ENCODE results near the gene TXNDC5. TPM values are rescaled to one million over a fixed set of nuclear protein-coding genes. Genes with fewer than 3 reads are reported as not detected.

The TXNDC5 gene
- total and polyA plus RNA-seq, 9 of the 15 experiments (the other 6 are each of a cell fraction or from before 2014, with no cell fraction given) = 33.9 to 156 (median 137) TPM

DNA sequence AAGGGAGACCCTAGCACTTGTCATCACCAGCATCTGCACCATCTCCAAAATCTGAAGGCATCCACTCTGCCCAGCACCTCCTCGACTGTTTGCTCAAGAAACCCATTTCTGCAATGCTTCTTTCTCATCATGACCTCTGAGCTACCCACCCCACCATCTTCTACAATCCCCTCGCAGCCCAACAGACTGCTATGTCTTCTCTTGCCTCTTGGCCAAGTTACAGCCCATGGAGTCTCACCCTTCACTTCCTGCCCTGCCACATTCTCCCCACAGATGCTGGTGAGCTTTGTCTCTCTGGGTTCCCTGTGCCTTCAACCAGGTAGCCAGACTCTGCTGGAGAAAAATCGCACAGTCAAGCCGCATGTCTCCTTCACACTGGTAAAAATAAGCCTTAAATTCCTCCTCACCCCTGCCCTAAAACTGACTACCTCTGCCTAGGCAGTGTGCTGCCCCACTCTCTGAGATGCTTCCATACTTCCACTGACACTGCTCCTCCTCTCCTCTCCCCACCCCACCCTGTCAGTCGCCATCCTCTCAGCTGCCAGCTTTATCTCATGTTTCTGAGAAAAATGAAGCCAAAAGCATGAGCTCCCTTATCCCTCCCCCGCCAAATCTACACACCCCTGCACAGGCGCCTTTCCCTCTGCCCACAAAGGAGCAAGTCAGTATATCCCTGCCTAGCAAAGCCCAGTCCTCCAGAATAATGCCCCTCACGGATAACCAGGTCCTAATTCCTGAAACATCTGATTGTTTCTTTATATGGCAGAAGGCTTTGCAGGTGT, 2.3 kb upstream of the TXNDC5 start (continued):
- TF ChIP-seq, protein P1, sequence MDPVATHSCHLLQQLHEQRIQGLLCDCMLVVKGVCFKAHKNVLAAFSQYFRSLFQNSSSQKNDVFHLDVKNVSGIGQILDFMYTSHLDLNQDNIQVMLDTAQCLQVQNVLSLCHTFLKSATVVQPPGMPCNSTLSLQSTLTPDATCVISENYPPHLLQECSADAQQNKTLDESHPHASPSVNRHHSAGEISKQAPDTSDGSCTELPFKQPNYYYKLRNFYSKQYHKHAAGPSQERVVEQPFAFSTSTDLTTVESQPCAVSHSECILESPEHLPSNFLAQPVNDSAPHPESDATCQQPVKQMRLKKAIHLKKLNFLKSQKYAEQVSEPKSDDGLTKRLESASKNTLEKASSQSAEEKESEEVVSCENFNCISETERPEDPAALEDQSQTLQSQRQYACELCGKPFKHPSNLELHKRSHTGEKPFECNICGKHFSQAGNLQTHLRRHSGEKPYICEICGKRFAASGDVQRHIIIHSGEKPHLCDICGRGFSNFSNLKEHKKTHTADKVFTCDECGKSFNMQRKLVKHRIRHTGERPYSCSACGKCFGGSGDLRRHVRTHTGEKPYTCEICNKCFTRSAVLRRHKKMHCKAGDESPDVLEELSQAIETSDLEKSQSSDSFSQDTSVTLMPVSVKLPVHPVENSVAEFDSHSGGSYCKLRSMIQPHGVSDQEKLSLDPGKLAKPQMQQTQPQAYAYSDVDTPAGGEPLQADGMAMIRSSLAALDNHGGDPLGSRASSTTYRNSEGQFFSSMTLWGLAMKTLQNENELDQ (CRISPR knock-in tag; IDR thresholded peaks at IDR 0.05; ENCODE audit: borderline replicate concordance) = no peak
- no peak for TF ChIP-seq HNRNPLL (IDR thresholded peaks at IDR 0.05; ENCODE audit: low read depth, low read length, poor library complexity, severe bottlenecking)
- TF ChIP-seq, protein P2, sequence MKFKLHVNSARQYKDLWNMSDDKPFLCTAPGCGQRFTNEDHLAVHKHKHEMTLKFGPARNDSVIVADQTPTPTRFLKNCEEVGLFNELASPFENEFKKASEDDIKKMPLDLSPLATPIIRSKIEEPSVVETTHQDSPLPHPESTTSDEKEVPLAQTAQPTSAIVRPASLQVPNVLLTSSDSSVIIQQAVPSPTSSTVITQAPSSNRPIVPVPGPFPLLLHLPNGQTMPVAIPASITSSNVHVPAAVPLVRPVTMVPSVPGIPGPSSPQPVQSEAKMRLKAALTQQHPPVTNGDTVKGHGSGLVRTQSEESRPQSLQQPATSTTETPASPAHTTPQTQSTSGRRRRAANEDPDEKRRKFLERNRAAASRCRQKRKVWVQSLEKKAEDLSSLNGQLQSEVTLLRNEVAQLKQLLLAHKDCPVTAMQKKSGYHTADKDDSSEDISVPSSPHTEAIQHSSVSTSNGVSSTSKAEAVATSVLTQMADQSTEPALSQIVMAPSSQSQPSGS (CRISPR knock-in tag; IDR thresholded peaks at IDR 0.05) = no peak
- TF ChIP-seq NCOA6 (IDR thresholded peaks at IDR 0.05) = no peak
- no peak for TF ChIP-seq HEY1 (CRISPR knock-in tag; IDR thresholded peaks at IDR 0.05; ENCODE audit: borderline replicate concordance)
- TF ChIP-seq ZNF583 (CRISPR knock-in tag; IDR thresholded peaks at IDR 0.05) = no peak
- TF ChIP-seq, protein P3, sequence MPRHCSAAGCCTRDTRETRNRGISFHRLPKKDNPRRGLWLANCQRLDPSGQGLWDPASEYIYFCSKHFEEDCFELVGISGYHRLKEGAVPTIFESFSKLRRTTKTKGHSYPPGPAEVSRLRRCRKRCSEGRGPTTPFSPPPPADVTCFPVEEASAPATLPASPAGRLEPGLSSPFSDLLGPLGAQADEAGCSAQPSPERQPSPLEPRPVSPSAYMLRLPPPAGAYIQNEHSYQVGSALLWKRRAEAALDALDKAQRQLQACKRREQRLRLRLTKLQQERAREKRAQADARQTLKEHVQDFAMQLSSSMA (CRISPR knock-in tag; IDR thresholded peaks at IDR 0.05) = no peak
- no peak for TF ChIP-seq PRMT5 (CRISPR knock-in tag; IDR thresholded peaks at IDR 0.05)
- TF ChIP-seq, protein P4, sequence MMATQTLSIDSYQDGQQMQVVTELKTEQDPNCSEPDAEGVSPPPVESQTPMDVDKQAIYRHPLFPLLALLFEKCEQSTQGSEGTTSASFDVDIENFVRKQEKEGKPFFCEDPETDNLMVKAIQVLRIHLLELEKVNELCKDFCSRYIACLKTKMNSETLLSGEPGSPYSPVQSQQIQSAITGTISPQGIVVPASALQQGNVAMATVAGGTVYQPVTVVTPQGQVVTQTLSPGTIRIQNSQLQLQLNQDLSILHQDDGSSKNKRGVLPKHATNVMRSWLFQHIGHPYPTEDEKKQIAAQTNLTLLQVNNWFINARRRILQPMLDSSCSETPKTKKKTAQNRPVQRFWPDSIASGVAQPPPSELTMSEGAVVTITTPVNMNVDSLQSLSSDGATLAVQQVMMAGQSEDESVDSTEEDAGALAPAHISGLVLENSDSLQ (IDR thresholded peaks at IDR 0.05) = peak; percentile 81
- TF ChIP-seq, protein P5, sequence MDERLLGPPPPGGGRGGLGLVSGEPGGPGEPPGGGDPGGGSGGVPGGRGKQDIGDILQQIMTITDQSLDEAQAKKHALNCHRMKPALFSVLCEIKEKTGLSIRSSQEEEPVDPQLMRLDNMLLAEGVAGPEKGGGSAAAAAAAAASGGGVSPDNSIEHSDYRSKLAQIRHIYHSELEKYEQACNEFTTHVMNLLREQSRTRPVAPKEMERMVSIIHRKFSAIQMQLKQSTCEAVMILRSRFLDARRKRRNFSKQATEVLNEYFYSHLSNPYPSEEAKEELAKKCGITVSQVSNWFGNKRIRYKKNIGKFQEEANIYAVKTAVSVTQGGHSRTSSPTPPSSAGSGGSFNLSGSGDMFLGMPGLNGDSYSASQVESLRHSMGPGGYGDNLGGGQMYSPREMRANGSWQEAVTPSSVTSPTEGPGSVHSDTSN (CRISPR knock-in tag; IDR thresholded peaks at IDR 0.05; ENCODE audit: low read depth) = no peak
- TF ChIP-seq, protein P5 (tag; conservative IDR thresholded peaks at IDR 0.05; ENCODE audit: low read depth) = peak; percentile 39
- TF ChIP-seq ZNF316 (IDR thresholded peaks at IDR 0.05) = no peak
- TF ChIP-seq HDAC2 (IDR thresholded peaks at IDR 0.05) = peak; percentile 65; the same call in 1 of the 2 replicates
- TF ChIP-seq ZNF785 (CRISPR knock-in tag; IDR thresholded peaks at IDR 0.05) = no peak
- TF ChIP-seq PTBP1 (IDR thresholded peaks at IDR 0.05; ENCODE audit: low read depth, low read length) = no peak
- peak; percentile 34; the same call in 1 of the 2 replicates for TF ChIP-seq ATF7 (IDR thresholded peaks at IDR 0.05)
- no peak for TF ChIP-seq BRD9 (IDR thresholded peaks at IDR 0.05; ENCODE audit: low read depth, partially characterized antibody)
- TF ChIP-seq ZKSCAN8 (CRISPR knock-in tag; IDR thresholded peaks at IDR 0.05) = no peak
- no peak for TF ChIP-seq ATF1 (CRISPR knock-in tag; IDR thresholded peaks at IDR 0.05)
- TF ChIP-seq ATF1 (tag; IDR thresholded peaks at IDR 0.05) = no peak
- no peak for TF ChIP-seq ZFPM2 (CRISPR knock-in tag; IDR thresholded peaks at IDR 0.05)
- no peak for TF ChIP-seq KAT2B (IDR thresholded peaks at IDR 0.05; ENCODE audit: low read depth, low read length)
